ENCODE results near the gene GTF3C1.
"Not testable (repeated sequence)": the region's sequence is repeated elsewhere in the genome, so short reads cannot be mapped to it uniquely, and the experiment has no call there.

Gene GTF3C1

GRCh38 chr16:27462200-27462845 lies 87.4 kb downstream of the GTF3C1 start:
- DNase-seq = no peak

GRCh38 chr16:27461483-27462171 lies 88.1 kb downstream of the GTF3C1 start:
- DNase-seq = no peak

GRCh38 chr16:27460663-27461482 lies 88.8 kb downstream of the GTF3C1 start:
- DNase-seq = no peak

GRCh38 chr16:27460213-27460612 lies 89.5 kb downstream of the GTF3C1 start:
- DNase-seq = no peak

- no peak for DNase-seq
Observed at GRCh38 chr16:27458987-27459688, 90.6 kb downstream of the GTF3C1 start.

GRCh38 chr16:27458258-27458657 lies 91.5 kb downstream of the GTF3C1 start:
- DNase-seq = no peak

GRCh38 chr16:27457605-27457900 lies 92.2 kb downstream of the GTF3C1 start:
- not testable (repeated sequence) for DNase-seq

- no peak for DNase-seq
Observed at GRCh38 chr16:27455700-27456099, 94.0 kb downstream of the GTF3C1 start.

- no peak for DNase-seq
Observed at GRCh38 chr16:27453494-27453825, 96.3 kb downstream of the GTF3C1 start.

GRCh38 chr16:27452569-27453493 lies 96.9 kb downstream of the GTF3C1 start:
- no peak for DNase-seq

- DNase-seq = no peak
Observed at GRCh38 chr16:27450196-27450549, 99.5 kb downstream of the GTF3C1 start.

GRCh38 chr16:27449434-27450195 lies 100.1 kb downstream of the GTF3C1 start:
- no peak for DNase-seq

- no peak for DNase-seq
Observed at GRCh38 chr16:27448532-27449433, 100.9 kb downstream of the GTF3C1 start.

GRCh38 chr16:27447301-27447700 lies 102.4 kb downstream of the GTF3C1 start:
- no peak for DNase-seq

- no peak for DNase-seq
Observed at GRCh38 chr16:27446721-27447120, 103.0 kb downstream of the GTF3C1 start.

- no peak for DNase-seq
Observed at GRCh38 chr16:27445502-27446175, 104.1 kb downstream of the GTF3C1 start.

GRCh38 chr16:27444470-27444869 lies 105.2 kb downstream of the GTF3C1 start:
- DNase-seq = no peak

GRCh38 chr16:27444015-27444414 lies 105.7 kb downstream of the GTF3C1 start:
- no peak for DNase-seq

- no peak for DNase-seq
Observed at GRCh38 chr16:27441998-27442397, 107.7 kb downstream of the GTF3C1 start.

GRCh38 chr16:27441276-27441675 lies 108.4 kb downstream of the GTF3C1 start:
- no peak for DNase-seq

All from COR-L47 (cell line).